SK-N-SH treated with all-trans-retinoic acid at 6 μM for 48 hours (cell line): ENCODE results near the gene DPF3.

Experiments
- ATAC-seq: fragments of 200-7000 bp; cut with Tn5 transposase; 3 replicates; pipeline ENCODE4 v1.9.1; 2020; ENCODE audit warnings: mild to moderate bottlenecking, moderate library complexity
- ARNTL ChIP-seq: fragments of 450-650 bp; formaldehyde crosslinking; IDR thresholded peaks from 2 replicates; pipeline ENCODE4 v1.5.0; 2020; ENCODE audit warnings: low read depth, mild to moderate bottlenecking, moderate library complexity, borderline replicate concordance
- BACH2 ChIP-seq: fragments of 250-450 bp; sonication (Bioruptor Pico); IDR thresholded peaks from 2 replicates; pipeline ENCODE4 v1.9.0; 2021; ENCODE audit warnings: mild to moderate bottlenecking, borderline replicate concordance
- CSDC2 ChIP-seq: fragments of 250-450 bp; sonication (Bioruptor Pico); IDR thresholded peaks from 2 replicates; pipeline ENCODE4 v1.5.0; 2020; ENCODE audit warnings: mild to moderate bottlenecking, moderate library complexity
- CSRNP3 ChIP-seq: fragments of 250-450 bp; sonication (Bioruptor Pico); IDR thresholded peaks from 2 replicates; pipeline ENCODE4 v1.5.1; 2021; ENCODE audit warnings: mild to moderate bottlenecking, moderate library complexity
- ESRRG ChIP-seq: fragments of 250-450 bp; sonication (Bioruptor Pico); IDR thresholded peaks from 2 replicates; pipeline ENCODE4 v1.6.1; 2021; ENCODE audit warnings: mild to moderate bottlenecking
- GLIS3 ChIP-seq: fragments of 250-450 bp; sonication (Bioruptor Pico); IDR thresholded peaks from 2 replicates; pipeline ENCODE4 v1.5.0; 2020; ENCODE audit warnings: mild to moderate bottlenecking, moderate library complexity
- ISL1 ChIP-seq: fragments of 250-450 bp; sonication (Bioruptor Pico); IDR thresholded peaks from 2 replicates; pipeline ENCODE4 v2.1.2; 2022; ENCODE audit warnings: mild to moderate bottlenecking, moderate library complexity
- OSR1 ChIP-seq: fragments of 250-450 bp; sonication (Bioruptor Pico); IDR thresholded peaks from 2 replicates; pipeline ENCODE4 v1.8.0; 2022; ENCODE audit warnings: moderate library complexity, mild to moderate bottlenecking, inconsistent platforms
- PATZ1 ChIP-seq: fragments of 250-450 bp; sonication (Bioruptor Pico); IDR thresholded peaks from 2 replicates; pipeline ENCODE4 v1.8.0; 2020; ENCODE audit warnings: mild to moderate bottlenecking, moderate library complexity, borderline replicate concordance
- POU6F1 ChIP-seq: fragments of 250-450 bp; sonication (Bioruptor Pico); IDR thresholded peaks from 2 replicates; pipeline ENCODE4 v1.8.0; 2021; ENCODE audit warnings: low read depth, mild to moderate bottlenecking, moderate library complexity, borderline replicate concordance
- PPARA ChIP-seq: fragments of 250-450 bp; sonication (Bioruptor Pico); IDR thresholded peaks from 2 replicates; pipeline ENCODE4 v1.5.0; 2020; ENCODE audit warnings: mild to moderate bottlenecking, borderline replicate concordance
- RARB ChIP-seq: fragments of 250-450 bp; sonication (Bioruptor Pico); IDR thresholded peaks from 2 replicates; pipeline ENCODE4 v1.8.0; 2021; ENCODE audit warnings: mild to moderate bottlenecking, moderate library complexity
- SNAI2 ChIP-seq: fragments of 250-450 bp; sonication (Bioruptor Pico); IDR thresholded peaks from 2 replicates; pipeline ENCODE4 v1.5.0; 2020; ENCODE audit warnings: mild to moderate bottlenecking, moderate library complexity
- TCF4 ChIP-seq: fragments of 250-450 bp; sonication (Bioruptor Pico); IDR thresholded peaks from 2 replicates; pipeline ENCODE4 v1.8.0; 2021; ENCODE audit warnings: mild to moderate bottlenecking, moderate library complexity, borderline replicate concordance
- TOX ChIP-seq: fragments of 250-450 bp; sonication (Bioruptor Pico); IDR thresholded peaks from 2 replicates; pipeline ENCODE4 v1.8.0; 2021; ENCODE audit warnings: mild to moderate bottlenecking, moderate library complexity, borderline replicate concordance
- TSHZ2 ChIP-seq: fragments of 250-450 bp; sonication (Bioruptor Pico); IDR thresholded peaks from 2 replicates; pipeline ENCODE4 v1.5.0; 2020; ENCODE audit warnings: mild to moderate bottlenecking, moderate library complexity
- ZC3H10 ChIP-seq: fragments of 250-450 bp; sonication (Bioruptor Pico); IDR thresholded peaks from 2 replicates; pipeline ENCODE4 v1.5.1; 2021; ENCODE audit warnings: mild to moderate bottlenecking, moderate library complexity
- ZFP3 ChIP-seq: fragments of 250-450 bp; sonication (Bioruptor Pico); IDR thresholded peaks from 2 replicates; pipeline ENCODE4 v1.5.0; 2020; ENCODE audit warnings: mild to moderate bottlenecking, moderate library complexity
- ZFP30 ChIP-seq: fragments of 450-650 bp; formaldehyde crosslinking; IDR thresholded peaks from 2 replicates; pipeline ENCODE4 v1.5.0; 2022; ENCODE audit warnings: mild to moderate bottlenecking, moderate library complexity
- ZNF565 ChIP-seq: fragments of 450-650 bp; formaldehyde crosslinking; conservative IDR thresholded peaks from 2 replicates; pipeline ENCODE4 v1.5.0; 2020; ENCODE audit warnings: low read depth, mild to moderate bottlenecking, moderate library complexity
- ZNF70 ChIP-seq: fragments of 450-650 bp; formaldehyde crosslinking; IDR thresholded peaks from 2 replicates; pipeline ENCODE4 v1.5.0; 2020; ENCODE audit warnings: mild to moderate bottlenecking, moderate library complexity
- ZNF8 ChIP-seq: fragments of 450-650 bp; formaldehyde crosslinking; IDR thresholded peaks from 2 replicates; pipeline ENCODE4 v1.5.0; 2020; ENCODE audit warnings: mild to moderate bottlenecking, moderate library complexity

Gene DPF3

DNA sequence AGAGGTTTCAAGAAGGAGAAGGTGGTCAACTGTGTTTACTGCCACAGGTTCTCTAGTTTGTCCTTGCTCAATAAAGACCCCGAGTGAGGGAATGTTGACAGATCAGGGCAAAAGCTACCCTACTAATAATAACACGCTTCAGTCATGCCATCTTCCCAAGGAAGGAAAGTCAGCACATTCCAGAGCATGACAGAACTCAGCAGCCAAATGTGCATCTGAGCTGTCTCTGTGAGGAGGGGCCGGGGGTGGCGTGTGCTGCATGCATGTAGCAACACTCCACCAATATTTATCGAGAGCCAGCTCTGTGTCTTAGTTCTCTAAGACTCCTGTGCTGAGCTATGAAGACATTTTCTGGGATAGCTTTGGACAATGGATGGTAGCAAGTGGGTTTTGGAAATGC, 260.4 kb downstream of the DPF3 start:
- ATAC-seq, result no peak

GRCh38 chr14:72632727-72633126, 261.2 kb downstream of the DPF3 start:
- TF ChIP-seq ESRRG (no peak), CSRNP3 (CRISPR knock-in tag) (no peak), TCF4 (CRISPR knock-in tag) (no peak), ZNF565 (CRISPR knock-in tag) (no peak), ZFP30 (no peak), PATZ1 (CRISPR knock-in tag) (no peak), ARNTL (CRISPR knock-in tag) (no peak), SNAI2 (CRISPR knock-in tag) (no peak), RARB (CRISPR knock-in tag) (no peak), TSHZ2 (CRISPR knock-in tag) (no peak), ISL1 (CRISPR knock-in tag) (no peak), CSDC2 (CRISPR knock-in tag) (no peak), ZNF70 (no peak), ZNF8 (CRISPR knock-in tag) (no peak), POU6F1 (no peak), OSR1 (no peak), ZC3H10 (CRISPR knock-in tag) (no peak), PPARA (CRISPR knock-in tag) (no peak)
- ATAC-seq, result no peak

More for the DNA sequence above, 260.4 kb downstream of the DPF3 start:
- TF ChIP-seq ZFP3 (CRISPR knock-in tag) (no peak), OSR1 (no peak)

GRCh38 chr14:72631401-72631800, 262.5 kb downstream of the DPF3 start:
- no peak for ATAC-seq
- TF ChIP-seq CSRNP3 (CRISPR knock-in tag) (no peak), SNAI2 (CRISPR knock-in tag) (no peak), ZFP30 (no peak), ZNF565 (CRISPR knock-in tag) (no peak), PPARA (CRISPR knock-in tag) (no peak), GLIS3 (CRISPR knock-in tag) (no peak), TSHZ2 (CRISPR knock-in tag) (no peak), ZFP3 (CRISPR knock-in tag) (no peak), TOX (CRISPR knock-in tag) (no peak), ARNTL (CRISPR knock-in tag) (no peak), BACH2 (CRISPR knock-in tag) (no peak), PATZ1 (CRISPR knock-in tag) (no peak)
